22Rv1 (cell line): ENCODE measurements around the gene TAAR6.

ENCODE experiments used
- H3K27ac ChIP-seq: fragments of 450-650 bp; 2 replicates; pipeline ENCODE4 v1.5.1; 2017
- CTCF ChIP-seq: fragments of 450-650 bp; IDR thresholded peaks from 2 replicates; pipeline ENCODE4 v1.5.1; 2017; ENCODE audit warnings: mild to moderate bottlenecking
- ZFX ChIP-seq: fragments of 450-650 bp; IDR thresholded peaks from 2 replicates; pipeline ENCODE4 v1.6.1; 2017; ENCODE audit warnings: antibody characterized with exemption, borderline replicate concordance

The TAAR6 gene

GRCh38 chr6:132607544-132608233 is 37.6 kb downstream of the TAAR6 start:
- TF ChIP-seq CTCF (no peak), ZFX (no peak)
- no peak overlapping the region for H3K27ac ChIP-seq

- no peak for TF ChIP-seq CTCF
- no peak for TF ChIP-seq ZFX
- H3K27ac ChIP-seq: no peak overlapping the region
Measured at GRCh38 chr6:132611616-132612015, 41.5 kb downstream of the TAAR6 start.

GRCh38 chr6:132612449-132613108 is 42.5 kb downstream of the TAAR6 start:
- TF ChIP-seq ZFX (no peak), CTCF (no peak)
- no peak overlapping the region for H3K27ac ChIP-seq

GRCh38 chr6:132614554-132614953 is 44.4 kb downstream of the TAAR6 start:
- TF ChIP-seq ZFX (no peak), CTCF (no peak)

GRCh38 chr6:132616677-132617076 is 46.6 kb downstream of the TAAR6 start:
- TF ChIP-seq CTCF: no peak
- TF ChIP-seq ZFX: no peak
- H3K27ac ChIP-seq: no peak overlapping the region

More at GRCh38 chr6:132614554-132614953, 44.4 kb downstream of the TAAR6 start:
- no peak overlapping the region for H3K27ac ChIP-seq
